HepG2 (cell line): Measurements from ENCODE around the gene SCNM1. TPM values are rescaled to one million over a fixed set of nuclear protein-coding genes. Genes with fewer than 3 reads are reported as not detected.
A peak's percentile ranks its signal among the peaks of the same experiment; 100 is the strongest.

ENCODE experiments used
- HDAC2 ChIP-seq: sonication (generic); formaldehyde crosslinking; IDR thresholded peaks from 2 replicates; pipeline ENCODE4 v1.4.0; 2020; ENCODE audit warnings: missing genetic modification reagents
- JUN ChIP-seq: sonication (generic); formaldehyde crosslinking; IDR thresholded peaks from 2 replicates; pipeline ENCODE4 v1.4.0; 2020; ENCODE audit warnings: mild to moderate bottlenecking, missing genetic modification reagents
- KLF12 ChIP-seq: sonication (generic); formaldehyde crosslinking; IDR thresholded peaks from 2 replicates; pipeline ENCODE4 v1.4.0; 2020; ENCODE audit warnings: missing genetic modification reagents, borderline replicate concordance
- KLF9 ChIP-seq: IDR thresholded peaks from 2 replicates; pipeline ENCODE4 v1.6.1; 2016; ENCODE audit warnings: low read depth
- MTF2 ChIP-seq: sonication (generic); formaldehyde crosslinking; IDR thresholded peaks from 2 replicates; pipeline ENCODE4 v1.5.0; 2020; ENCODE audit warnings: missing genetic modification reagents, borderline replicate concordance
- NONO ChIP-seq, 2 experiments: fragments of 450-650 bp in 1 of 2; sonication (generic) in 1 of 2; formaldehyde crosslinking in 1 of 2; IDR thresholded peaks in 1 of 2; conservative IDR thresholded peaks in 1 of 2; 2 replicates each; pipeline versions ENCODE4 v1.6.1 to v1.8.0; 2017 to 2022; ENCODE audit warnings: mild to moderate bottlenecking in 1 of 2, missing genetic modification reagents in 1 of 2, moderate library complexity in 1 of 2
- RARA ChIP-seq: IDR thresholded peaks from 2 replicates; pipeline ENCODE4 v1.6.1; 2016; ENCODE audit warnings: missing genetic modification reagents, missing compliant biosample characterization
- REPIN1 ChIP-seq: sonication (generic); formaldehyde crosslinking; IDR thresholded peaks from 2 replicates; pipeline ENCODE4 v1.8.0; 2022; ENCODE audit warnings: missing genetic modification reagents, low read depth, mild to moderate bottlenecking, borderline replicate concordance
- SAFB2 ChIP-seq: sonication (generic); formaldehyde crosslinking; IDR thresholded peaks from 2 replicates; pipeline ENCODE4 v1.5.1; 2020; ENCODE audit warnings: missing genetic modification reagents, low read depth, mild to moderate bottlenecking, borderline replicate concordance
- SMAD1 ChIP-seq: sonication (generic); formaldehyde crosslinking; IDR thresholded peaks from 2 replicates; pipeline ENCODE4 v1.4.0; 2020; ENCODE audit warnings: missing genetic modification reagents, low read depth, mild to moderate bottlenecking, borderline replicate concordance
- SMARCC2 ChIP-seq: fragments of 450-650 bp; IDR thresholded peaks from 2 replicates; pipeline ENCODE4 v1.6.1; 2017; ENCODE audit warnings: antibody characterized with exemption, mild to moderate bottlenecking
- TCF12 ChIP-seq, 2 experiments: fragments of 450-650 bp in 1 of 2; sonication (generic) in 1 of 2; formaldehyde crosslinking in 1 of 2; IDR thresholded peaks; 2 replicates each; pipeline versions ENCODE4 v1.6.1 to v1.8.0; 2017 to 2022; ENCODE audit warnings: antibody characterized with exemption in 1 of 2, mild to moderate bottlenecking in 1 of 2, missing genetic modification reagents in 1 of 2, moderate library complexity in 1 of 2
- TEAD2 ChIP-seq: sonication (generic); formaldehyde crosslinking; IDR thresholded peaks from 2 replicates; pipeline ENCODE4 v1.9.0; 2021; ENCODE audit warnings: missing genetic modification reagents
- ZBTB42 ChIP-seq: sonication (generic); formaldehyde crosslinking; IDR thresholded peaks from 2 replicates; pipeline ENCODE4 v1.5.0; 2020; ENCODE audit warnings: mild to moderate bottlenecking, missing genetic modification reagents
- ZMYM2 ChIP-seq: sonication (generic); formaldehyde crosslinking; IDR thresholded peaks from 2 replicates; pipeline ENCODE4 v1.8.0; 2022; ENCODE audit warnings: mild to moderate bottlenecking, missing genetic modification reagents
- ZNF136 ChIP-seq: sonication (generic); formaldehyde crosslinking; IDR thresholded peaks from 2 replicates; pipeline ENCODE4 v1.8.1; 2022; ENCODE audit warnings: low read depth, mild to moderate bottlenecking, moderate library complexity, missing genetic modification reagents
- ZNF44 ChIP-seq: sonication (generic); formaldehyde crosslinking; IDR thresholded peaks from 2 replicates; pipeline ENCODE4 v1.5.1; 2020; ENCODE audit warnings: mild to moderate bottlenecking, missing genetic modification reagents
- ZNF530 ChIP-seq: sonication (generic); formaldehyde crosslinking; IDR thresholded peaks from 2 replicates; pipeline ENCODE4 v1.5.0; 2020; ENCODE audit warnings: low read depth, mild to moderate bottlenecking, missing genetic modification reagents
- ZNF549 ChIP-seq: sonication (generic); formaldehyde crosslinking; IDR thresholded peaks from 2 replicates; pipeline ENCODE4 v1.5.0; 2020; ENCODE audit warnings: missing genetic modification reagents
- ZNF569 ChIP-seq: sonication (generic); formaldehyde crosslinking; IDR thresholded peaks from 2 replicates; pipeline ENCODE4 v1.5.0; 2020; ENCODE audit warnings: mild to moderate bottlenecking, missing genetic modification reagents, moderate library complexity, borderline replicate concordance
- ZNF629 ChIP-seq: sonication (generic); formaldehyde crosslinking; conservative IDR thresholded peaks from 2 replicates; pipeline ENCODE4 v1.5.0; 2020; ENCODE audit warnings: missing genetic modification reagents
- ZNF670 ChIP-seq: sonication (generic); formaldehyde crosslinking; IDR thresholded peaks from 2 replicates; pipeline ENCODE4 v1.8.0; 2022; ENCODE audit warnings: mild to moderate bottlenecking, missing genetic modification reagents, borderline replicate concordance
- polyA plus RNA-seq, 8 experiments: library from polyadenylated mRNA; depleted of rRNA in 3 of 8; stranded (reverse) in 7 of 8; unstranded in 1 of 8; fragments of >200 nt; fragmentation: Illumina TruSeq in 4 of 8; extraction: Trizol in 4 of 8; gene quantifications; 2 replicates each; pipeline versions ENCODE4 v1.2.1 to v1.2.3, GENCODE V29; 2011 to 2016; ENCODE audit warnings: low read depth in 4 of 8, missing spikeins in 1 of 8, mixed read lengths in 1 of 8; ENCODE audit not compliant: insufficient read depth in 1 of 8
- total RNA-seq, 5 experiments: library from RNA; depleted of rRNA; stranded (reverse); fragments of >200 nt; fragmentation: Illumina TruSeq; extraction: Trizol; gene quantifications; 2 replicates each; pipeline ENCODE4 v1.2.3, GENCODE V29; 2016; ENCODE audit warnings: low read depth in 1 of 5
- TF ChIP-seq, protein P1 (sequence below): sonication (generic); formaldehyde crosslinking; IDR thresholded peaks from 2 replicates; pipeline ENCODE4 v1.8.1; 2023; ENCODE audit warnings: missing genetic modification reagents, mild to moderate bottlenecking, borderline replicate concordance
- TF ChIP-seq, protein P2 (sequence below): sonication (generic); formaldehyde crosslinking; IDR thresholded peaks from 2 replicates; pipeline ENCODE4 v1.8.0; 2022; ENCODE audit warnings: mild to moderate bottlenecking, missing genetic modification reagents
- TF ChIP-seq, protein P3 (sequence below): sonication (generic); formaldehyde crosslinking; IDR thresholded peaks from 2 replicates; pipeline ENCODE4 v1.5.0; 2020; ENCODE audit warnings: mild to moderate bottlenecking, missing genetic modification reagents
- TF ChIP-seq, protein P4 (sequence below): IDR thresholded peaks from 2 replicates; pipeline ENCODE4 v1.6.1; 2016; ENCODE audit warnings: mild to moderate bottlenecking, missing biosample characterization, missing genetic modification reagents

Gene SCNM1
- total and polyA plus RNA-seq, 2 of the 13 experiments (the other 11 are each of a cell fraction or from before 2014, with no cell fraction given): 16.3 to 31.5 TPM

DNA sequence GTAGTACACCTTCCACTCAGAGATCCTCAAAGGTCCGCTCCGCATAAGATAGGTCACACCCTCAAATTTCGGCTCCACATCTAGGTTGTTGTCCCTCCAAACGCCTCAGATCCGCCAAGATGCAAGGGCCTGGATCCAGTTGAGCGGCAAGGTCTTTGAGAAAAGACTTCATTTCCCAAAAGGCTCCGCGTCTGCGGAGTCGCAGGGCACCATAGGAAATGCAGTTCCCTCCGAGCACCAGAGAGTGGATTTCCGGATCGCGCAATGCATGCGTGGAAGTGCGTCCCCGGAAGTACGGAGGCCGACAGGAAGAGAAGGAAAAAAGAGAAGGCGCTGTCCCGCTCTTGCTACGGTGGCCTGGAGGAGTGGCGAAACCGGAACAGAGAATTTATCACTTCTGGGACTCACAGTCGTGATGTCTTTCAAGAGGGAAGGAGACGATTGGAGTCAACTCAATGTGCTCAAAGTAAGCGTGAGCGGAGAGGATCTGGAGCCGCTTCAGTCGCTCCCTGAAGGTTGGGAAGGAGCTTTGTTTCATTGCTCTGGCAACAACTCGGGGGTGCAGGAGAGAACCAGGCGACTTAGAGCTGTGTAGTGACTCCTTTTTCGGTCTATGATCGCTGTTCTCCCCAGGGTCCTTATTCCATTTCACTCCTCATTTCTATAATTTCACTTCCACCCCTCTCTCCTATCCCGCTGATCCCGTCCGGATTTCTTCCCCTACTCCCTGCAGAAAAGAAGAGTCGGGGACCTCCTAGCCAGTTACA, at the start of gene SCNM1, which contains the start of gene LYSMD1 (continued):
- TF ChIP-seq ZBTB42 (CRISPR knock-in tag) (peak; percentile 47; the same call in 1 of the 2 replicates), KLF9 (CRISPR knock-in tag) (no peak), SAFB2 (CRISPR knock-in tag) (peak; percentile 77; the same call in 1 of the 2 replicates), HDAC2 (peak; percentile 84), KLF12 (peak; percentile 84; the same call in 1 of the 2 replicates), ZNF670 (CRISPR knock-in tag) (peak; percentile 81; the same call in 1 of the 2 replicates), ZNF530 (CRISPR knock-in tag) (no peak), ZNF569 (CRISPR knock-in tag) (no peak), JUN (CRISPR knock-in tag) (0 out of 2 replicates have a peak, but pooled peaks have one; percentile 28), REPIN1 (CRISPR knock-in tag) (peak; percentile 82; the same call in 1 of the 2 replicates), SMAD1 (CRISPR knock-in tag) (no peak), TEAD2 (CRISPR knock-in tag) (no peak), SMARCC2 (no peak), NONO (IDR thresholded peaks at IDR 0.05) (no peak), NONO (CRISPR knock-in tag; conservative IDR thresholded peaks at IDR 0.05) (peak; percentile 79), ZNF549 (CRISPR knock-in tag) (0 out of 2 replicates have a peak, but pooled peaks have one; percentile 57), RARA (CRISPR knock-in tag) (no peak), ZNF629 (CRISPR knock-in tag) (peak; percentile 34; the same call in 1 of the 2 replicates), MTF2 (CRISPR knock-in tag) (no peak), ZMYM2 (no peak), ZNF136 (0 out of 2 replicates have a peak, but pooled peaks have one; percentile 47), TCF12 (IDR thresholded peaks at IDR 0.05) (no peak), TCF12 (CRISPR knock-in tag; IDR thresholded peaks at IDR 0.05) (no peak), ZNF44 (CRISPR knock-in tag) (peak; percentile 95; the same call in 1 of the 2 replicates)
- TF ChIP-seq, protein P1, sequence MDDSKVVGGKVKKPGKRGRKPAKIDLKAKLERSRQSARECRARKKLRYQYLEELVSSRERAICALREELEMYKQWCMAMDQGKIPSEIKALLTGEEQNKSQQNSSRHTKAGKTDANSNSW (CRISPR knock-in tag): no peak
- TF ChIP-seq, protein P2, sequence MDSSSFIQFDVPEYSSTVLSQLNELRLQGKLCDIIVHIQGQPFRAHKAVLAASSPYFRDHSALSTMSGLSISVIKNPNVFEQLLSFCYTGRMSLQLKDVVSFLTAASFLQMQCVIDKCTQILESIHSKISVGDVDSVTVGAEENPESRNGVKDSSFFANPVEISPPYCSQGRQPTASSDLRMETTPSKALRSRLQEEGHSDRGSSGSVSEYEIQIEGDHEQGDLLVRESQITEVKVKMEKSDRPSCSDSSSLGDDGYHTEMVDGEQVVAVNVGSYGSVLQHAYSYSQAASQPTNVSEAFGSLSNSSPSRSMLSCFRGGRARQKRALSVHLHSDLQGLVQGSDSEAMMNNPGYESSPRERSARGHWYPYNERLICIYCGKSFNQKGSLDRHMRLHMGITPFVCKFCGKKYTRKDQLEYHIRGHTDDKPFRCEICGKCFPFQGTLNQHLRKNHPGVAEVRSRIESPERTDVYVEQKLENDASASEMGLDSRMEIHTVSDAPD (CRISPR knock-in tag): no peak
- TF ChIP-seq, protein P3, sequence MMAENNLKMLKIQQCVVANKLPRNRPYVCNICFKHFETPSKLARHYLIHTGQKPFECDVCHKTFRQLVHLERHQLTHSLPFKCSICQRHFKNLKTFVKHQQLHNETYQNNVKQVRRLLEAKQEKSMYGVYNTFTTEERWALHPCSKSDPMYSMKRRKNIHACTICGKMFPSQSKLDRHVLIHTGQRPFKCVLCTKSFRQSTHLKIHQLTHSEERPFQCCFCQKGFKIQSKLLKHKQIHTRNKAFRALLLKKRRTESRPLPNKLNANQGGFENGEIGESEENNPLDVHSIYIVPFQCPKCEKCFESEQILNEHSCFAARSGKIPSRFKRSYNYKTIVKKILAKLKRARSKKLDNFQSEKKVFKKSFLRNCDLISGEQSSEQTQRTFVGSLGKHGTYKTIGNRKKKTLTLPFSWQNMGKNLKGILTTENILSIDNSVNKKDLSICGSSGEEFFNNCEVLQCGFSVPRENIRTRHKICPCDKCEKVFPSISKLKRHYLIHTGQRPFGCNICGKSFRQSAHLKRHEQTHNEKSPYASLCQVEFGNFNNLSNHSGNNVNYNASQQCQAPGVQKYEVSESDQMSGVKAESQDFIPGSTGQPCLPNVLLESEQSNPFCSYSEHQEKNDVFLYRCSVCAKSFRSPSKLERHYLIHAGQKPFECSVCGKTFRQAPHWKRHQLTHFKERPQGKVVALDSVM (CRISPR knock-in tag): peak; percentile 46; the same call in 1 of the 2 replicates
- TF ChIP-seq, protein P4, sequence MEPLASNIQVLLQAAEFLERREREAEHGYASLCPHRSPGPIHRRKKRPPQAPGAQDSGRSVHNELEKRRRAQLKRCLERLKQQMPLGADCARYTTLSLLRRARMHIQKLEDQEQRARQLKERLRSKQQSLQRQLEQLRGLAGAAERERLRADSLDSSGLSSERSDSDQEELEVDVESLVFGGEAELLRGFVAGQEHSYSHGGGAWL (CRISPR knock-in tag): no peak
